Pulmonary artery endothelial cell (primary cell): ENCODE data around the gene RPL32. TPM values are rescaled to one million over a fixed set of nuclear protein-coding genes. Genes with fewer than 3 reads are reported as not detected.
"Not testable (repeated sequence)": the region's sequence is repeated elsewhere in the genome, so short reads cannot be mapped to it uniquely, and the experiment has no call there.

Source experiments
- DNase-seq: peaks from one replicate; pipeline ENCODE4 v3.0.0-alpha.2; 2011; ENCODE audit warnings: low read depth, low spot score
- total RNA-seq: library from RNA; depleted of rRNA; stranded (reverse); fragments of >200 nt; gene quantifications from 2 replicates; pipeline ENCODE4 v1.2.3, GENCODE V29; 2014

RPL32 gene
- total RNA-seq, 1 donor from 2014 or later: 2,642 TPM

GRCh38 chr3:12810013-12810780 lies 31.2 kb downstream of the RPL32 start:
- DNase-seq: peak; percentile 62

GRCh38 chr3:12809435-12809834 lies 31.9 kb downstream of the RPL32 start:
- DNase-seq: no peak

- DNase-seq: no peak
These were observed 32.4 kb downstream of the RPL32 start for GRCh38 chr3:12809001-12809400.

- no peak for DNase-seq
These were observed 32.8 kb downstream of the RPL32 start for GRCh38 chr3:12808587-12808986.

GRCh38 chr3:12807601-12808359 lies 33.6 kb downstream of the RPL32 start:
- no peak for DNase-seq

- DNase-seq: no peak
These were observed 34.3 kb downstream of the RPL32 start for GRCh38 chr3:12807066-12807465.

- no peak for DNase-seq
These were observed 38.0 kb downstream of the RPL32 start for GRCh38 chr3:12803371-12803770.

GRCh38 chr3:12799525-12800440 lies 41.6 kb downstream of the RPL32 start:
- no peak for DNase-seq

GRCh38 chr3:12798559-12799179 lies 42.7 kb downstream of the RPL32 start:
- no peak for DNase-seq

GRCh38 chr3:12797892-12798558 lies 43.3 kb downstream of the RPL32 start:
- no peak for DNase-seq

GRCh38 chr3:12797124-12797891 lies 44.1 kb downstream of the RPL32 start:
- no peak for DNase-seq

- no peak for DNase-seq
These were observed 44.9 kb downstream of the RPL32 start, which contains the start of gene CAND2 for GRCh38 chr3:12796171-12797123. Gene CAND2 (plus strand): TSS chr3:12796680. CDS start chr3:12796721, 41 bp downstream.

- DNase-seq: no peak
These were observed 47.7 kb downstream of the RPL32 start for GRCh38 chr3:12793701-12794100.

GRCh38 chr3:12791430-12791829 lies 49.9 kb downstream of the RPL32 start:
- no peak for DNase-seq

GRCh38 chr3:12787967-12788690 lies 53.2 kb downstream of the RPL32 start:
- not testable (repeated sequence) for DNase-seq

- not testable (repeated sequence) for DNase-seq
These were observed 54.0 kb downstream of the RPL32 start for GRCh38 chr3:12787346-12787745.

GRCh38 chr3:12785096-12785495 lies 56.3 kb downstream of the RPL32 start:
- DNase-seq: no peak
